Caco-2 (cell line): Measurements from ENCODE around the gene PRRX2. TPM values are rescaled to one million over a fixed set of nuclear protein-coding genes. Genes with fewer than 3 reads are reported as not detected.
"Not testable (repeated sequence)": the region's sequence is repeated elsewhere in the genome, so short reads cannot be mapped to it uniquely, and the experiment has no call there.

Experiments
- BruUV-seq: library from RNA; stranded (reverse); fragments of 400-500 nt; replicated peaks from 2 replicates; lab custom pipeline; 2021; lab: Mats Ljungman, UMichigan
- CTCF ChIA-PET: fragments of 300-600 bp; sonication (Branson Sonifier 250); formaldehyde crosslinking; loops from one replicate; lab custom pipeline; 2022; ENCODE audit warnings: antibody characterized with exemption; lab: Charles Lee
- POLR2A ChIA-PET: fragments of 300-600 bp; sonication (Branson Sonifier 250); formaldehyde crosslinking; loops from one replicate; lab custom pipeline; 2022; ENCODE audit warnings: antibody characterized with exemption; lab: Charles Lee
- DNase-seq, 2 experiments: peaks; one replicate each; pipeline versions ENCODE4 v3.0.0 to v3.0.0-alpha.2; 2020 to 2022
- H3K27me3 ChIP-seq: replicated peaks from 2 replicates; pipeline ENCODE4 v1.6.0; 2011; ENCODE audit warnings: low read length; ENCODE audit not compliant: control insufficient read depth, insufficient read depth
- H3K36me3 ChIP-seq: 2 replicates; pipeline ENCODE4 v1.5.1; 2011; ENCODE audit warnings: low read length; ENCODE audit not compliant: control insufficient read depth, insufficient read depth
- H3K4me1 ChIP-seq: fragments of 250-450 bp; sonication (Bioruptor Pico); 2 replicates; pipeline ENCODE4 v1.5.1; 2020; ENCODE audit warnings: mild to moderate bottlenecking
- H3K4me3 ChIP-seq: 2 replicates; pipeline ENCODE4 v1.5.1; 2011; ENCODE audit warnings: low read depth, mild to moderate bottlenecking, control low read depth, low read length
- H3K9me3 ChIP-seq: fragments of 250-450 bp; sonication (Bioruptor Pico); 2 replicates; pipeline ENCODE4 v1.5.1; 2020; ENCODE audit warnings: mild to moderate bottlenecking, moderate library complexity
- H3K27ac Mint-ChIP-seq: one replicate; pipeline ENCODE4 v1.8.0; 2022; ENCODE audit warnings: mixed read lengths; ENCODE audit not compliant: unreplicated experiment
- H3K27me3 Mint-ChIP-seq: one replicate; pipeline ENCODE4 v1.8.0; 2022; ENCODE audit warnings: mixed read lengths; ENCODE audit not compliant: insufficient read depth, unreplicated experiment
- H3K36me3 Mint-ChIP-seq: one replicate; pipeline ENCODE4 v1.8.0; 2022; ENCODE audit warnings: mild to moderate bottlenecking, mixed read lengths; ENCODE audit not compliant: insufficient read depth, unreplicated experiment
- H3K4me1 Mint-ChIP-seq: one replicate; pipeline ENCODE4 v1.8.0; 2022; ENCODE audit warnings: low read depth, mixed read lengths; ENCODE audit not compliant: unreplicated experiment
- H3K4me3 Mint-ChIP-seq: one replicate; pipeline ENCODE4 v1.8.0; 2022; ENCODE audit warnings: mild to moderate bottlenecking, moderate library complexity, mixed read lengths; ENCODE audit not compliant: unreplicated experiment
- H3K9me3 Mint-ChIP-seq: one replicate; pipeline ENCODE4 v1.8.0; 2022; ENCODE audit warnings: mixed read lengths; ENCODE audit not compliant: unreplicated experiment
- CTCF ChIP-seq, 2 experiments: fragments of 200-600 bp in 1 of 2; IDR thresholded peaks; 1 replicate in 1 of 2; 2 replicates in 1 of 2; pipeline versions ENCODE4 v1.5.1 to v1.8.0; 2011 to 2022; ENCODE audit warnings: antibody characterized with exemption in 1 of 2, control low read depth in 1 of 2, inconsistent platforms in 1 of 2, low read depth in 1 of 2, low read length in 1 of 2, mild to moderate bottlenecking in 1 of 2, moderate library complexity in 1 of 2; ENCODE audit not compliant: insufficient read depth in 1 of 2, severe bottlenecking in 1 of 2, unreplicated experiment in 1 of 2
- intact Hi-C: fragments of 100-400 bp; cut with micrococcal nuclease; formaldehyde crosslinking; loops from one replicate; pipeline ENCODE4 v1.10.0; 2022; ENCODE audit not compliant: unreplicated experiment
- total RNA-seq: library from RNA; stranded (reverse); gene quantifications from 2 replicates; pipeline ENCODE4 v1.2.3, GENCODE V29; 2022

PRRX2 gene
- total RNA-seq, 1 experiment from 2014 or later = not detected

- H3K4me3 ChIP-seq = no peak overlapping the region
- no peaks in the 10 kb centered on the region for H3K27me3 Mint-ChIP-seq
- H3K4me3 Mint-ChIP-seq = no peak overlapping the region
- H3K36me3 ChIP-seq = no peaks in the 10 kb centered on the region
- no peak overlapping the region for H3K27ac Mint-ChIP-seq
- BruUV-seq = no TSS peak
- CTCF ChIA-PET = no interaction called here
- POLR2A ChIA-PET = no interaction called here
- H3K27me3 ChIP-seq = no peaks in the 10 kb centered on the region
- no peaks in the 10 kb centered on the region for H3K9me3 ChIP-seq
- DNase-seq = no peak
- no peak for TF ChIP-seq CTCF (IDR thresholded peaks at IDR 0.05; ENCODE audit: insufficient read depth in 1 of 2, low read depth in 1 of 2, low read length in 1 of 2, severe bottlenecking in 1 of 2, unreplicated experiment in 1 of 2)
- H3K36me3 Mint-ChIP-seq = peaks cover 11% of the 10 kb centered on the region
- intact Hi-C loops = no loop called here
- no peaks in the 10 kb centered on the region for H3K9me3 Mint-ChIP-seq
- H3K4me1 ChIP-seq = peaks cover 15% of the 10 kb centered on the region
- H3K4me1 Mint-ChIP-seq = peaks cover 27% of the 10 kb centered on the region
Observed at GRCh38 chr9:129757045-129757444, 91.6 kb downstream of the PRRX2 start.

GRCh38 chr9:129759319-129759718 lies 93.9 kb downstream of the PRRX2 start:
- no peak overlapping the region for H3K27ac Mint-ChIP-seq
- ChIA-PET CTCF (interaction anchor here (0.6 kb wide), 1 partner anchor 367 kb away, joined by 4 read pairs; no protein-coding TSS in a partner anchor), POLR2A (no interaction called here)
- intact Hi-C loops = no loop called here
- H3K4me1 Mint-ChIP-seq = peaks cover 19% of the 10 kb centered on the region
- Histone ChIP-seq H3K4me1 (peaks cover 21% of the 10 kb centered on the region), H3K4me3 (no peak overlapping the region), H3K9me3 (no peaks in the 10 kb centered on the region), H3K36me3 (no peaks in the 10 kb centered on the region), H3K27me3 (no peaks in the 10 kb centered on the region)
- BruUV-seq = no TSS peak
- H3K27me3 Mint-ChIP-seq = no peaks in the 10 kb centered on the region
- no peaks in the 10 kb centered on the region for H3K9me3 Mint-ChIP-seq
- peaks cover 15% of the 10 kb centered on the region for H3K36me3 Mint-ChIP-seq
- no peak overlapping the region for H3K4me3 Mint-ChIP-seq
- TF ChIP-seq CTCF (IDR thresholded peaks at IDR 0.05; ENCODE audit: insufficient read depth in 1 of 2, low read depth in 1 of 2, low read length in 1 of 2, severe bottlenecking in 1 of 2, unreplicated experiment in 1 of 2) = no peak
- DNase-seq = no peak

DNA sequence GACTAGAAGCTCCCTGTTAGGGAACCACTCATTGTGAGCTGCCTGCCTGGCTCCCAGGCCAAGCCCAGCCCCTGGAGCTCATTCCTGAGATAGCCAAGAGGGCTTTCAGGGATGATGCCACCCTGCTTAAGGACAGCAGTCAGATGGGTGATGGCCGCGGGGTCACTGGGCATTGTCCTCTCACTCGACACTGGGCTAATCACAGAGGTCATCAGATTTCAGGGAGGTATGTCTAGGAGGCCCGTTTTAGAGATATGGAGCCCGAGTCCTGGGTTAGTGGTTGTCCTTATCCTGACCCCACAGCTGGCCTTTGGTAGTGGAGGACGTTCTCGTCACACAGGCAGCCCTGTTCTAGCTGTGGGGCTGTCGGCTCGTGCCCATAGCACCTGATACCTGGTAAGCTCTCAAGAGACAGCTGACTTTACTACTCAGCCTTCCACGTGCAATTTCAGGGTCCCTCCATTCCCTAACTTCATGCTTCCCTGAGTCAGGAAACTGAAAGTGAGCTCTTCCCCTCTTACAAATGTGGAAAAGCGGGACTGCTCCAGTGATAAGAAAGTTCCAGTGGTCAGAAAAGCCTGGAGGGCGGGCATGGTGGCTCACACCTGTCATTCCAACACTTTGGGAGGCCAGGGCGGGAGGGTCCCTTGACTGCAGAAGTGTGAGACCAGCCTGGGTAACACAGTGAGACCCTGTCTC lies 94.5 kb downstream of the PRRX2 start:
- ChIA-PET POLR2A (no interaction called here), CTCF (interaction anchor here (0.6 to 0.7 kb wide), 2 partner anchors 10 to 366 kb away, joined by 3 to 4 read pairs; no protein-coding TSS in a partner anchor)
- H3K4me1 ChIP-seq = peaks cover 21% of the 10 kb centered on the region
- Mint-ChIP-seq H3K27ac (no peak overlapping the region), H3K27me3 (no peaks in the 10 kb centered on the region), H3K9me3 (no peaks in the 10 kb centered on the region), H3K4me1 (peaks cover 19% of the 10 kb centered on the region), H3K4me3 (no peak overlapping the region), H3K36me3 (peaks cover 15% of the 10 kb centered on the region)
- intact Hi-C loops = no loop called here
- no peaks in the 10 kb centered on the region for H3K27me3 ChIP-seq
- BruUV-seq = no TSS peak
- H3K36me3 ChIP-seq = no peaks in the 10 kb centered on the region
- peak in 1 of 2 experiments; percentile 60 for DNase-seq
- TF ChIP-seq CTCF (IDR thresholded peaks at IDR 0.05; ENCODE audit: insufficient read depth in 1 of 2, low read depth in 1 of 2, low read length in 1 of 2, severe bottlenecking in 1 of 2, unreplicated experiment in 1 of 2) = no peak
- H3K9me3 ChIP-seq = no peaks in the 10 kb centered on the region
- no peak overlapping the region for H3K4me3 ChIP-seq

DNA sequence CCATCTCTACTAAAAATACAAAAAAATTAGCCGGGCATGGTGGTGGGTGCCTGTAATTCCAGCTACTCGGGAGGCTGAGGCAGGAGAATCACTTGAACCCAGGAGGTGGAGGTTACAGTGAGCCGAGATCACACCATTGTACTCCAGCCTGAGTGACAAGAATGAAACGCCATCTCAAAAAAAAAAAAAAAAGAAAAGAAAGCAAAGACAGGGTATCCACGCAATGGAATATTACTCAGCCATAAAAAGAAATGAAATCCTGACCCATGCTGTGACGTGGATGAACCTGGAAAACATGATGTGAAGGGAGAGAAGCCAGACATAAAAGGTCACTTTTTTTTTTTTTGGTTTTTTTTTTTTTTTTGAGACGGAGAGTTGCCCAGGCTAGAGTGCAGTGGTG lies 95.3 kb downstream of the PRRX2 start:
- H3K36me3 ChIP-seq, DNase-seq, intact Hi-C loops, H3K9me3 Mint-ChIP-seq, H3K4me3 ChIP-seq, CTCF ChIA-PET, H3K9me3 ChIP-seq, H3K27me3 ChIP-seq, H3K27me3 Mint-ChIP-seq, H3K27ac Mint-ChIP-seq, POLR2A ChIA-PET, H3K4me3 Mint-ChIP-seq, BruUV-seq: not testable (repeated sequence)
- H3K4me1 ChIP-seq = peaks cover 21% of the 10 kb centered on the region
- Mint-ChIP-seq H3K4me1 (peaks cover 19% of the 10 kb centered on the region), H3K36me3 (peaks cover 15% of the 10 kb centered on the region)
